HG02798 (cell line): ENCODE measurements around the gene SAMSN1.

Experiments
- ATAC-seq: cut with Tn5 transposase; IDR thresholded peaks from one replicate; pipeline ENCODE4 v1.9.1; 2021; ENCODE audit warnings: mild to moderate bottlenecking; ENCODE audit not compliant: unreplicated experiment, poor library complexity

The SAMSN1 gene

DNA sequence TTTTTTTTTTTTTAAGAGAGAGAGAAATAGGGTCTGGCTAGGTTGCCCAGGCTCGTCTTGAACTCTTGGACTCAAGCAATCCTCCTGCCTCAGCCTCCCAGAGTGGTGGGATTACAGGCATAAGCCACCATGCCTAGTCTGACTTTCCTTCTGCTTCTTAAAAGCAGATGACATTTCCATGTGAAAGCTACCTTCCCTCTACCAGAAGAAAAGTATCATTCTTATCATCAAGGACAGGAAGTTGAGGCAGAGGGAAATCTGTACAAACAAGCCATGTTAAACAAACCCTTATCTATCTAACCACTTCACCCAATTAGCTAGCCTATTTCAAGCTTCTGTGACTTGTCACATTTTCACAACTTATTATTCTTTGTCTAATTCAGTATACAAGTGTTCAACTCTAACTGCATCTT lies 54.8 kb downstream of the SAMSN1 start:
- ATAC-seq, result no peak

DNA sequence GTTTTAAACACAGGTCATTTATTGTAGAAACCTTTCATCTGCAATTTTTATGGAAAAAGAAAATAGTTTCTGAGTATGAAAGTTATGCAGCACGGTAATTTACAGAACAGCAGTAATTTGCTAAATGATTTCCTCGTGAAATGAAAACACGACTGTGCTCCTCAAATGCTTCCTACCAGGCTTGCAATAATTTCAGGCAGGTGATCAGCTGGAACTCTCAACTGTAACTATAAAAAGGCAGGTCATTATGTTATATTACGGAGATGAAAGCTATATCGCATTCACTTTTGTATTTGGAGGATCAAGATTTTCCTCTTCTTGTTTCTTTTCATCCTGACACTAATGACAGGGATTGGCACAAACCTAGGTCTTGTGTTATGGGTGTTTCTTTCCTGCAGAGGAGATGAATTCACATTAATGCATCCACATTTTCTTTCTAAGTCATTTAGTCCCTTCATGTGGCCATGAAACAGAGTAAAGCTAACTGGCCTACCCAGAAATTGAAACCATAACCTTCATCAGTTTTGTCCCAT lies 57.4 kb downstream of the SAMSN1 start:
- no peak for ATAC-seq

DNA sequence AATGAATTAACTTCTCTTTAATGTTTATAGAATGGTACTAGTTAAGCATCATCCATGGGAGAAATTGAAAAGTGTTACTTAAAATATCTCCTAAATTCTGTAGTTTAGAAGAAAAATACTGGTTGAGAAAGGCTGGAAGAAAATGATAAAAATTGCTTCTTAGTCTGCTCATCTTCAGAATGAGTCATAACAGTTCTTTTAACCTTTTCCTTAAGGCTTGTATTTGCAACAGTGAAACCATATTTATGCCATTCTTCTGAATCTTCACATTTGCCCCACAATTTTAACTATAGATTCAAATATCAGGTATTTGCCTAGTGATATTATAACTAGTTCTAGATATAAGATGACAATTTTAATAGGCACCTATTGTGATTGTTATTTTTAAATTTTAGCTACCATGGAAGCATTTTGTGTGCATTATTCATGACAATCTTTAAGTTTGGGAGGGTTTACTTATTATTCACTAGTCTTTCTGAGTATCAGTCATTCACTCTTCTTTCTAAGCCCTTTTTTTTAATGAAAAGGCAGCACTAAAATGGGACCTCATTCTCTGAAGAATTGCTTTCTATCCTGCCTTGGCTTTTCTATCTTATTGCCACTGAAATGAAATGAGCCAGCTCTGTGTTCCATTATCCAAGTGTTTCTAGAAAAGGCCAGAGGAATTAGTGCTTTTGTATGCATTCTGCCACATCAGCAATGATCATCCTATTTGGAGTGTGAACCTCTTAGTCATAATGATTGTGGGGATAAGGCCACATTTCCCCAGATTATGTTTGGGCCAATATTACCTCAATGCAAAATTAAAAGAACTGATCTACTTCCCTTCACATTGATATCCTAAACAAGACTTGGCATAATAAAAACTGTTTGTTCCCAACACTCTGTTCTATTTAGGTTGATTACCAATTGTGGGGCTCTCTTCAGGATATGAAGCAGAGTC lies 58.4 kb downstream of the SAMSN1 start:
- no peak for ATAC-seq

DNA sequence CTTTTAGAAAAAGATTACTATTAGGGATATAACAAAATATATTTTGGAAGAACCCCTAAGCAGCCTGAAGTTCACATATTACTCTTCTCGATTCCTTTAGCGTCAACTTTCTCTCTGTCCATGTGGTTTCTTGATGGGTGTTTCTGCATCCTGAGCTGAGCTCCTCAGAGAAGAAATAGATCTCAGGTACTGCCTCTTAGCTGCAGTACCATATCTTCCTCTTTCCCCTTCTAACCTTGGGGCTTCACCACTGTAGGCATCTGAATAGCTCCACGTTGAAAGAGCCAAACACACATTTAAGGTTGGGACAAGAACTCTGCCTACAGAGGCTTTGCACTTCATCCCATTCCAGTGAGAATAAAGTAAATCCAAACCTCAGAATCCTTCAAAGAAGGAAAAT lies 59.2 kb downstream of the SAMSN1 start:
- no peak for ATAC-seq

DNA sequence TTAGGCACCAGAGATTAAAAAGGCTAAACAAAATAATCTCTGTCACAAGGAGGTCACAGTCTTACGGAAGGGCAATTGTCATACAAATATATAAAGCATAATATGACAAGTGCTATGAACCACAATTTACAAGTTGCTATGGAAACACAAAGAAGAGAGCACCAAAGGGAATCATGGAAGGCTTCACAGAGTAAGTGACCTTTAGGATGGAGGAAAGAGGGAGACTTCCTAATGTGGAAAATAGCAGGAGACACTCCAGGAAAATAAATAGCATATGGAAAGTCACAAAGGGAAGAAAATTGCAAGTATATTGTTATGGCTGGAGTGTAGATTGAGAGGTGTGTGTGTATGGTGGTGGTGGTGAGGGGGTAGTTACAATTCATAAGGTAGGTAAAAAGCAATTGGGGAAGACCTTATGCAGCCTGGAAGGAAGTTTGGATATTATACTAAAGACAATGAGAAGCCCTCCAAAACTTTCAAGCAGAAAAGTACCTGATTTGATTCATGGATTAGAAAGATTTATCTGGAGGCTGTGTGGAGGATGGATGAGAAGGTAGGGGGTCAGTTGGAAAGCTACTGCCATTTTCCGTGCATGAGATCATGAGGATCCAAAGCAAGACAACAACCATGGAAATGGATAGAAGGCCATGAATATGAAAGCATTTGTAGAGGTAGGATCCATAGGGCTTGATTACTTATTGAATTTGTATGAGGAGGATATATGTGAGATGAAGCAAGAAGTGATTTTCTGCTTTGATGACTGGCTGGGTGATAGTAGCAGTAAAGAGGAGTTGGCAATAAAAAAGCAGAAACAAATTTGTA lies 61.7 kb downstream of the SAMSN1 start:
- no peak for ATAC-seq

DNA sequence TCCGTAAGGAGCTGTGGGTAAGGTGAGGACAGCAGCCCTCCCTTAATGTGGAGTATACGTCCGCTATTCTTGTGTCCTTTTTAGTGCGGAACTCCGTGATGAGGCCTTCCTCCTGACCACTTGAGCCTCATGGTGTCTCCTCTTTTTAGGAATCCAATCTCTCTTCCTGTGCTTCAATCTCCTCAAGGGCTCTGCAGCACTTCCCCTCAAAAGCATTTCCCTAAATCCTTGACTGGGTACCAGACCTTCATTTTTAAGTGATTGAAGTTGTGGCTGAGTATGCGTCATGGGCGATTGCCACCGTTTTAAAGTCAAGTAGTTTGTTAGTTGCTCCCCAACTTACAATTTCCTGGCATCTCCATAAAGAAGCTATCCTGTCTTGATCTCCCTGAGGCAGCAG lies 62.8 kb downstream of the SAMSN1 start:
- no peak for ATAC-seq

DNA sequence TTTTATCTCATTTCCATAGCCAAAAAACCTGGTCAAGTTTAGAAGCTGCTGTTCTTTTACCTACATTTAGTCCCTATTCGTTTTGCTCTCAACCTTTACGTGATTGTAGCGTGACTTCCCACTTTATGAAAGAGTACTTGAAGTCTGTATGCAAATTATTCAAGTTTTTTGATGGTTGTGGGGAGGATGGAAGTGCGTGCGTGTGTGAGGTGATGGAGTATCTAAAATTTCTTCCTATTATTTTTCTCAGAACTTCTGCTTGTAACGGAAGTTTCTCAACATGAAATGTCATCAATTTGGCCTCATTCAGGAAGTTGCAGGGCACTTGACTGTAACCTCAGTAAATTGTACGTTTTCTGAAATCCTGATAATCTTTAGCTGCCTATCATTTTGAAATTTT lies 64.0 kb downstream of the SAMSN1 start:
- peak; percentile 51 for ATAC-seq

DNA sequence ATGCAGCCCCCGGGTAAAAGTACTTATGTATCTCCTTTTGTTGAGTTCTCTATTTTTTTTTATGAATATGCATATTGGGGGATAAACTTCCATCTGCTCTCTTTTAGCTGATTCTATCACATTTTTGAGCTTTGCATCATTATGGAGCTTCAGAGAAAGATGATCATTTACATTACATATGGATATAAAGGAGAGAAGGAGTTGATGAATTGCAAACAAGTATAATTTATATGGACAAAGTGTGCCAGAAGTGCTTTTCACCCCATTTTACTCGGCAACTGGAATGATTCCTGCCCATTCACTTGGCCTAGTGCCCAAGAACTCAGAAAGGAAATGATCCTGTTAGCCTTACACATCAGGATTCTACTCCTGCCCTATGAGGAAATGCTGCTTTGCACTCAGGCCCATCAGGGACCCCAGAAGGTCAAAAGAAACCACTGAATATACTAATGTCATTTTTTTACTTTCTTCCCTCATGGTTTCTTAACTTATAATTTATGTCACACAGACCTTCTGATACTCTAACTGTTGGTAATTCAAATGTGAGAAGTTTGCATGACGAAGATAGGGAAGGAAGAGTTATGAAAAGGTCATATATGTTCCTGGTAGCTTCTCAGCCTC lies 65.6 kb downstream of the SAMSN1 start:
- ATAC-seq, result no peak

DNA sequence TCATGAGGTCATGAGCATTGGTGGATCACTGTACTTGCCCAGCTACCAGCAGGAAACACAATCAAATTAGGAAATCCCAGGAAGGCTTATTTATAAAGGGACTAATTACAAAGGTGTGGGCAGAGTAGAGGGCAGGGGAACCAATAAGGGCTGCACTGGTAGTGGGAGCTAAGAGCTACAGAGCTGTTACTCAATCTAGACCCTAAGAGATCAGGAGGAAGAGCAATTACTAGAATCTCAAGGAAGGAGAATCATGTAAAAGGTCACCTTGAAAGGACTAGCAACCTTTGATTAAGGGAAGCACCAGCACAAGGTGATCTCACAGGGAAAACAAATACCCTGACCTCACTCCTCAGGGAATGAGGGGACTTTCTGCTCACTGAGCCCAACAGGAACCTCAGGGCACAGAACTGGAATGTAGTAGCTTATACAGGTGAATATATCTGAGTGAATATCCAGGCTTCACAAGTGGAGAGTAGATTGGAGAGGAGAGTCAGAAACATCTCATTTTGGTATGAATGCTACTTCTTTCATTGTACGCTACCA lies 66.8 kb downstream of the SAMSN1 start:
- ATAC-seq, result no peak

DNA sequence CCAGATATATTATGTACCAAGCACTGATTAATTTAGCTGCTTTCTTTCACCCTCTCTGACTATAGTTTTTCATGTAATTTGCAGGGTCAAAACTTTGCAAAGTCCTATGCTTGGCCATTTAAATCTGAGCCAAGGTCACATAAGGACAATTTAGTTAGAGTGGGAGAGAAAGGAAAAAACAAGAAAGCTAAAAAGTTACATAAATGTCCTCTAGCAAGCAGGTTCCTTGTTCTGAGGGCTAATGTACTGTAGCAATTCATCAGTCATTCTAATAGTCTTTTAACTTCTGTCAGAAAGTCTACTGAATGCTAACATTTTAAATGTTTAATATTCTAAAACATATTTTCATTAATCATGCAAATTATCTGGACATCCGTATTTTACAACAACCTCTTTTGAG lies 68.3 kb downstream of the SAMSN1 start:
- no peak for ATAC-seq

DNA sequence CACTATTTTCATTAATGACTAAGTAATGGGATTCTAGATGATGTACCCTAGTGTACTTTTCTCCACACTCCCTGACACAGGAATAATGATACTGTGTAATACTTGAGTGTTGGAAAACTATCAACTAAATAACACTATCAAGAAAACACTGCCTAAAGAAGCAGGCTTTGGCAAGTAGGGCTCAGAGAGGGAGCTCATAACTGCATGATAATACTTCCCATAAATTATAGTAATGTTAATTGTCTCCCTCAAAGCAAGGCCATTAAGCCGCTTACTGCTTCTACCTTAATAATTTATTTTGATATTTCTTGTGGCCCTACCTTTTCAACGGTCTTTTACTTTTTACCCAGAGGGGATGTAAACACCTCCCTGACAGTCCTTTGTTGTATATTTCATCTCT lies 69.0 kb downstream of the SAMSN1 start:
- ATAC-seq, result no peak

DNA sequence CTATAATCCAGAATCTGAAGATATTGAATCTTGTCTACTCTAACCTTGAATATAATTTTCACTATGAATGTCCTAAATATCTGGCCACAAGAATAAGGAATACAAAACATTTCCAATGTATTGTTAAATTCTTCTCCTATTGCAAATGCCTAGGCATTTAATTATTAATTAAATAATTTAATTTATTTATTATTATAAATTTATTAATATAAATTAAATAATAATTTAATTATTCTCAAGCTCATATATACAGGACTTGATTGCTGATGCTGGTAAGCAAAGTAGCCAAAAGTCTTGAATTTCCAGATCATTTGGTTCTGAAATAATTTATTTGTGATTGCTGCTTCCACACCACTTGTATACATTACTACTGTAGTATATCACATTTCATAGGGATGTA lies 71.1 kb downstream of the SAMSN1 start:
- no peak for ATAC-seq

DNA sequence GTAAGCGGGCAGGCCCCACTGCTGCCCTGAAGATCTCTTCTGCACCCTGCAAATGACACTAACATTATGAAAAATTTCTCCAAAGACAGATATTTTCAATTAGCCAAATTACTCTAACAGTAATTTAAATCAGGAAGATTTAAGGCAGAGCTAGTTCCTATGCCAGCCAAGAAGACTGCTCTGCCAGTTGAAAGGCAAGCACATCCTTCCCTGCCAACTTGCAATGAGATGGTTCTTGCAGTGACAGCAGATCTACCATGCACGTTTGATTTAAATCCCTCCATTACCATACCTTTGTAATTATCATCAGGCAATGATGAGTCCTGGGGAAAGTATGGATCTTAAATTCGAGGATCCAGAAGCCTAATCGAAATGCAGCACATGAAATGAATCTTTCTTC lies 76.5 kb downstream of the SAMSN1 start:
- ATAC-seq, result no peak

DNA sequence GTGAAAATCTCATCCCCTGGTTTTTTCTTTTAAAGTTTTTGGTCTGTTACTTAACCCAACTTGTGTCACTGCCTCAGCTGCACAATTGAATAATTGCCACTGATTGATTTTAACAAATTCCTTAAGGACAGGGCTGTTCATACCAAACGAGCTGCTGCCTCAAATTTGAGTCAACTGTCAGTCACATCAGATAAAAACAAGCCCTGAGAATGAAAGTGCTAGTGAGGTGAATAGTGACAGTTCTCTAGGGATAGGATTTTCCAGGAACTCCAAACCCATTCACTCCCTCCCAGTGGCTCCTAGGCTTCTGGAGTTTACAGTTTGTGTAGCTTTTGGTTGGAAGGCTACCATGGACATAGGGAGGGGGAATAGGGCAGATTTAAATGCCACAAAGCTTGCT lies 79.4 kb downstream of the SAMSN1 start:
- no peak for ATAC-seq

DNA sequence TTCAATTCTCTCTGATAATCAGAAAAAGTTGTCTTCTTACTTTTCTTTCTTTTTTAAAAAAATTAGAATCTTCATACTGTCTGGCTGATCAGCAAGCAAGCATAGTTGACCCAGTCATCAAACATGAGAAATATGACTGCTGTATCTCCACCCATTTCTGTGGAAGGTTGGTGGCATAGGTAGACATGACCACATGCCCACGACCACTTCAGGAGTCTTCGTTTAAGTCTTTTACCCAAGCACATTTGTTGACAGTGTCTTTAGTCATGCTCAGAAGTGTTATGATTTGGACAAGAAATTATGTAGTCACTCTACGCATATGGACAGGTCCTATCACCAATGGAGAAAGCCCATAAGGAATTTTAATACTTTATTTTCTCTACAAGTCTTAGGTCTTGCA lies 88.4 kb downstream of the SAMSN1 start:
- no peak for ATAC-seq

DNA sequence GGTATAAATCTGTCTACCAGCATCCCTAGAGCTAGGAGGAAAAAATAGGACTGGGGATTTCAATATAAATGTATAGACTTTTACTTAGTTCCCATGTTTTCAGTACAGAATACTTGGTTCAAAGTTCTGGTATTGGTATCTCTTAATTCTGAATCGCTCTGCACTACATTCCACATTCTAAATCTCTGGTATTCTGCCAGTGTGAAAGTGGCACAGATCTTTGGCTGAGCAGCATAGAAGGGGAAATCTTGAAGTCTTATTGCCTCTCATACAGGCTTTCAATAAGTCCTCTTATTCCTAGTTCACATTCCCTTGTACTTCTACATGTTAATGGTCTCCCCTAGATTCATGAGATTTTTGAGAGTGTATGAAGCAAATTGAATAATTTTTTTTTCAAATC lies 89.2 kb downstream of the SAMSN1 start:
- ATAC-seq, result no peak

DNA sequence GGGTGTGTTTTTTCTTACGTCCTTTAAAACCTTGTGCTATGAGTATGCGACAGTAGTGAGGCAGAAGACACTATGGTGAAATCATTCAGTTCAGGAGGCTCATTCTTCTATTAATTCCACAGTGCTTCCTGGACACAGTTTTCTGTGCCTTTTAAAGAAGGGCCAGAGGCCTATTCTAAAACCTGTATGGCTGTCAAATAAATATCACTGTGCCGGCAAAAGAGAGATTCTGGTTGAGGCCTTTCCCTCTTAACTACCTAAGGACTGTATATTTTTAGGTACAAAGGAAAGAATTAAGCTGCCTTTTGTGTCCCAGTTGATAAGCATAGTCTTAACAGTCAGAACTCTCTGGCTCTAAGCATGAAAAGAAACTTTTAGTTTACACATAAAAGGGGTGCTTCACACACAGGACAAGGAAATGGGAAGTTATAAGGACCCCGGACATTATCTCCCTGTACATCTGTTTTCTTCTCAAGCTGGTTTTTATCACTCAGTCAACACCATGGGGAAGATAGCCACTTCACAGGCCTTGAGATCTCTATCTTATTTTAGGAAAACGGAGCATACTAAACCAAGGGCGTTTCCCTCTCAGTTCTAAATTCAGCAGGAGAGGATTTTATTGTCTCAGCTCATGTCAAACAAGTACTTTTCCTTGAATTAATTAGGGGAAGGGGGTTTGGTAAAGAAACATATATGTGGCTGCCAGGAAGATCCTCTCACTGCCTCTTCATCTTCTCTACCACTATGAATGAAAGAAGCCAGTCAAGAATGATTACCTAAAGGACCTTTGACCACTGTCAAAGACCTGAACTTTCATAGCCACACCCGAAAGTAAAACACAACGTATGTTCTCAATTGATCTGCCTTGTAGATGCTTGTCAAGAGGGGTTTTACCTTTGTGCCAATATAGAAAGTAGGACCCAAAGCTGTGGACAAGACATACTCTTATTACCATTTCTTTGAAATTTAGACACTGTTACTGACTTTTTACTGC lies 91.8 kb downstream of the SAMSN1 start:
- ATAC-seq, result peak; percentile 80

DNA sequence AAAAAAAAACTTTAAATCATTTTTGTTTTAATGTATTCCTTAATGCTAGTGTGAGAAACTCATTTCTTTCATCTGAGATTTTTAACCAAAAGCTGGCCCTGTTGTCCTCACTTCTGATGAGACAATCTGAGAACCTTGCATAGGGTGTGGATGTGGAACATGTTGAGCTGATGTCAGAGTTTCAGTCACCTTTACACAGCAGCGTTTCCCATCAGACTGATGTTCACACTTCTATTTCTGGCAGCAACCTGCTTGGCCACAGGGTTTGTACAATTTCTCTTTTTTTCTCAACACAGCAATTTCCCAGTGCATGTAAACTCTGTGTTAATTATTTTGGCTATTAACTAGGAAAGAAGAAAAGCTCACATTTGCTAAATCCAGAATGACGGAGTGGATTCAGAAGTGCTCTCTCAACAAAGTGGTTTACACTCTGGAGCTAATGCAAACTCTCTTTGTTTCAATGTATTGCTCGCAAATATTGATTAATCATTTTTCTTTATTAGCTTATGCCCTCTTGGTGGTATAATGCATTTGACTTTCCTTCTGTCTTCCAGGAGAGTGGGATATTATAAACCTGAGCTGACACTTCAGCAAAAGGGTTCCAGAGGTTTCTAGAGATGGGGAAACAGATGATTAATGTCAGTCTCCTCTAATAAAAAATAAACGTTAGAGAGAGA lies 92.6 kb downstream of the SAMSN1 start:
- peak; percentile 85 for ATAC-seq
